ENCODE measurements around the gene KCNC1.

The KCNC1 gene

DNA sequence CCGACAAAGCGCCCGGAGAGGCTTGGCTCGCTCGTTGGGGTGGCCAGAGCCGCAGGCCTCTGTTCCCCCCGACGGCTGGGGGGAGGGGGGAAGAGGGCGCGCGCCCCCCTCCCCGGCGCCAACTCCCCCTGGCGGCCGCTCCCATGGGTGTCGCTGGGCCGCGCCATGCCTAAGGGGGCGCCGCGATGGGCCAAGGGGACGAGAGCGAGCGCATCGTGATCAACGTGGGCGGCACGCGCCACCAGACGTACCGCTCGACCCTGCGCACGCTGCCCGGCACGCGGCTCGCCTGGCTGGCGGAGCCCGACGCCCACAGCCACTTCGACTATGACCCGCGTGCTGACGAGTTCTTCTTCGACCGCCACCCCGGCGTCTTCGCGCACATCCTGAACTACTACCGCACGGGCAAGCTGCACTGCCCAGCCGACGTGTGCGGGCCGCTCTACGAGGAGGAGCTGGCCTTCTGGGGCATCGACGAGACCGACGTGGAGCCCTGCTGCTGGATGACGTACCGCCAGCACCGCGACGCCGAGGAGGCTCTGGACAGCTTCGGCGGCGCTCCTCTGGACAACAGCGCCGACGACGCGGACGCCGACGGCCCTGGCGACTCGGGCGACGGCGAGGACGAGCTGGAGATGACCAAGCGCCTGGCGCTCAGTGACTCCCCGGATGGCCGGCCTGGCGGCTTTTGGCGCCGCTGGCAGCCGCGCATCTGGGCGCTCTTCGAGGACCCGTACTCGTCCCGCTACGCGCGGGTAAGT is 1.4 kb downstream of the KCNC1 start:
- DNase-seq (ENCODE audit: insufficient read length, low spot score) (no peak), FAIRE-seq (no peak)

GRCh38 chr11:17736579-17736893 is 2.0 kb downstream of the KCNC1 start:
- DNase-seq (ENCODE audit: insufficient read length, low spot score), result no peak

DNA sequence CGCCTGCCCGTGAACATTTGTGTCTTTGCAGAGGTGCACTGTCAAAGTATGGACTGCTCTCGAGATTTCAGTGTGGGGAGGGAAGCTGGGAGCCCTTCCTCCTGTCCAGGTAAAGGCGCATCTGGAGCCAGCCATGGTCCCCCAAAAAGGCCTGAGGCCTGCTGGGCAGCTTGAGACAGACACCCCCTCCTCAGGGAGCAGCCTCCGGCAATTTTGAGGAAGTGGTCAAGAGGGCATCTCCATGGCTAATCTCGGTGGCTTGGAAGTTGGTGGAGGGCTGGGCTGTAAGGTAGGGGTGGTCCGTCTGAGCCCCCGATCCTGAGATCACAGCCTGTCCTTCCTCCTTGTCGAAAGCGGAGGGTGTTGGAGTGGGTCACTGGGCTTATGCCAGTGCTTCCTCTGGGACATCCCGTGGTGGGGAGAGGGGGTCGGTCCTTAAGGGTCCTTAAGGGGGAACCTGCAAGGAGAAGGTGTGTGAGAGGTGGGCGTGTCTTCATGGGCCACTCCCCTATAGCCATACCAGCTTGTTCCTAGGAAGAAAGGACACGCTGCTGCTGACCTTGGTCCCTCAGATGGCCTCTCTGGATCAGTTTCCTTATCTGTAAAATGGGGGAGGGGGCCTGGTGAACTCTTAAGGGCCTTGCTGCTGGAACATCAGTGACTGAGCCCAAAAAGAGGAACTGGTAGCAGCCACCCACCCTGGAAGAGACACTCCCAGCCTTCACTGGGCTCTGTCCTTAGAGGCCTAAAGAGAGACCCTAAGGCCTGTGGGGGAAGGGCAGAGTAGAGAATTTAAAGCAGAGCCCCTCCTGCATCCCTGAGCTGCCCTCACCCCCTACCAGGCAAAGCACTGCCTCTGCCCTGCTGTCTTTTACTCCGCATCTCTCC is 2.6 kb downstream of the KCNC1 start:
- no peak for DNase-seq (ENCODE audit: insufficient read length, low spot score)

More at GRCh38 chr11:17736579-17736893, 2.0 kb downstream of the KCNC1 start:
- FAIRE-seq, result no peak

GRCh38 chr11:17738151-17738973 is 3.8 kb downstream of the KCNC1 start:
- DNase-seq (ENCODE audit: insufficient read length, low spot score) (no peak), FAIRE-seq (no peak)

More for the DNA sequence above, 2.6 kb downstream of the KCNC1 start:
- FAIRE-seq, result no peak

GRCh38 chr11:17739945-17740338 is 5.4 kb downstream of the KCNC1 start:
- DNase-seq (ENCODE audit: insufficient read length, low spot score) (no peak), FAIRE-seq (no peak)

DNA sequence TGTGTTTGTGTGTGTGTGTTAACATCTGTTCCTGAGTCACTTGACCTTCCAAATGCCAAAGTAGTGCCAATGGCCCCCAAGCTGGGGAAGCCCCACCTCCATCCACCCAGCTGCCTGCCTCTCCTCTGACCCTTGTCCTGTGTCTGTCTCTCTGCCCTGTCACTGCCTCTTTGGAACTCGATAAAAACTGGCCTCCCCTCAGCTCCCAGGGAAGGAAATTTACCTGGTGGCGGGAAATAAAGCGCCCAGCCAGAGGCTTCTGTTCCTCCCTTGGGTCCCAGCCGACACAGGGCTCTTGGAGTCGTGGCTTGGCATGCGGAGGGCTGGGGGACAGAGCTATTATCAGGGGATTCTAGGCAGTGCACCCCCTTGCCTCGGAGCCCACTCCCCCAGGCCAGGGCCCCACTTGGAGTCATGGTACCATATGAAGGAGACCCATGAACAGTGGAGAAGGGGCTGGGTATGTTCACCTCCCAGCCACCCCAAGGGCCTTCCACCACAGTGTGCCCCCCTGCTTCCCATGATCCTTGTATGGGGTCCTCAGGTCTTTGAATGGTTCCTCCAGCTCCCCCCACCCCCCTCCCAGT is 6.2 kb downstream of the KCNC1 start:
- DNase-seq (ENCODE audit: insufficient read length, low spot score), result no peak
- no peak for FAIRE-seq

- FAIRE-seq (no peak), DNase-seq (ENCODE audit: insufficient read length, low spot score) (no peak)
Observed at GRCh38 chr11:17741487-17741886, 6.9 kb downstream of the KCNC1 start.

DNA sequence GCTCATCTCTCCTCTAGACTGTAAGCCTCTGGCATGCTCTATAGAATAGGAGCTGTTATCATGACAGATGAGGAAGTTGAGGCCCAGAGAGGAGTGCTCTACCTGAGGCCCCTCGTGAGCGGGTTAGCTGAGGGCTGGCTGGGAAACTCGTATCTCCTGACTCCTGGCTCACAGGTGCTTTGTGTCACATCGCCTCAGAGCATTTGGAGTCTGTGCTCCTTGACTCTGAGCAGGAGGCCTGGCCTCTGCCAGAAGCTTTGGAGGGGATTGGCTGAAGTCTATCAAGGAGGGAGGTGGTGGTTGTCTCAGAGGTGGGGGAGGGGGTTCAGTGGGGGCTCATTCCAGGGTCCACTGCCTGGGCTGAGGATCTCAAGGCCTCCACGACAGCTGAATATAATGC is 7.4 kb downstream of the KCNC1 start:
- no peak for DNase-seq (ENCODE audit: insufficient read length, low spot score)
- FAIRE-seq, result no peak

DNA sequence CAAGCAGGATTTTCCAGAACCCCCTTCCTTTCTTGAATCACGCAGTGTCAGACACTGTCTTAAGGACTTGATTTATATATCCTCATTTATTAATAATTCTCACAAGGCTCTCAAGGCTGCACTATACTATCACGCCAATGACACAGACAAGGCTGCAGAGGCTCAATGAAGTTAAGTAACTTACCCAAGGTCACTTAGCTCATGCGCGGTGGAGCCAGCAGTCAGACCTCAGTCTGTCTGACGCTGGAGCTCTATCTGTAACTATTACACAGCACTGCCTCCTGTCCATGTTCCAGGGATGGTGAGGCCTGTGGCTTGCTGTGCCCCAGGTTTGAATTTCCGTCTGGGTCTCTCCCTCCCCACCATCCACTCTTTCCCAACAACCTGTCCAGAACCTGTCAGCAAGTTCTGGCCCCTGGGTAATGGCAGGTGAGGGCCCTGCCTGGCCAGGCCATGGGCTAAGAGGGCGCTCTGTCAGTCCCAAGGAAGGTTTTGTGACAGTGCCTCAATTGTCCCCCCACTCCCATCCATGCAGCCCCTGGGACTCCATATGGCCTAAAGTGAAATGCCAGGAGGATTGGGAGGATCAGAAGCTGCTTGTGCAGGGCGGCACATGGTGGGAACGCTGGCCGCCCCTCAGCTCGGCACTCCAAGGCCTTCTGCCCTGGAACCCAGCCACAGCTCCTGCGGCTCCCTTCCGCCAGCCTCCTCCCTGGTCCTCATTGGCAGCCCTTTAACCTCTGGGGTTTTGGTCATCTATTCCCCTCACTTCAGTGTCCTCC is 8.6 kb downstream of the KCNC1 start:
- no peak for FAIRE-seq

GRCh38 chr11:17743808-17744119 is 9.2 kb downstream of the KCNC1 start:
- DNase-seq (ENCODE audit: insufficient read length, low spot score), result peak; percentile 53
- FAIRE-seq, result peak; percentile 57

More for the DNA sequence above, 8.6 kb downstream of the KCNC1 start:
- DNase-seq (ENCODE audit: insufficient read length, low spot score), result no peak

DNA sequence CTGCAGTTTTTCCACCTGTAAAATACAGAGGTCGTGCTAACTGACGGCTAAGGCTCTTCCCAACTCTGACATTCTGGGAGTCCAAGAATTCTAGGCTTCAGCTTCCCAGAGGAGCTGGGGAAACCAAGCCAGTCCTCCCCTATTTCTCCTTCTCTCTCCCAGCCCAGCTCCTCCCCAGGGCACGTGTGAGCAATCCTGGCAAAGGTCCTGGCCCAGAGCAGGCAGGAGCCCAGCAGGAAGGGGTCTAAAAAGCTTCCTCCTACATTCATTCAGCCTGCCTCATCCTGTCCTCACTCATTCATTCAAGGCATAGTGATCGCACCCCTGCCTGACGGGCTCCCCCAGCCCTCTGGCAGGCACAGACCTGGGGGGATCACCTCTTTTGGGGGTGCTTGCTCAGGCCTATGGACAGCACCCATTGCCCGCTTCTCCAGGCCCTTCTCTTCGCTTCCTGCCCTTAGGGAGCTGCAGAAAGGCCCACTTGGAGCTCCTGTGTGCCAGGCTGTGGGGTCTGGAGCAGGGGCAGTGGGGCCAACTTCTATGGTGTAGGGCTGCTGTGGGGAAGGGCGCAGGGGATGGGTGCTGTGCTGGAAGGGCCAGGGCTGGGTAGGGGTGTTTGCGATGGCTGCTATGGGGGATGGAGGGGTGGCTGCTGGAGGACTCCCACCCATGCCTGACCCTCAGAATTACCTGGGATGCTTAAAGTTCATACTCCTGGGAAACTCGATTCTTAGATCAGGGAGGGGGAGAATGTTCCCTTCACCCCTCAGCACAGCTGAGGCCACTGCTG is 9.8 kb downstream of the KCNC1 start:
- no peak for FAIRE-seq
- DNase-seq (ENCODE audit: insufficient read length, low spot score), result no peak

DNA sequence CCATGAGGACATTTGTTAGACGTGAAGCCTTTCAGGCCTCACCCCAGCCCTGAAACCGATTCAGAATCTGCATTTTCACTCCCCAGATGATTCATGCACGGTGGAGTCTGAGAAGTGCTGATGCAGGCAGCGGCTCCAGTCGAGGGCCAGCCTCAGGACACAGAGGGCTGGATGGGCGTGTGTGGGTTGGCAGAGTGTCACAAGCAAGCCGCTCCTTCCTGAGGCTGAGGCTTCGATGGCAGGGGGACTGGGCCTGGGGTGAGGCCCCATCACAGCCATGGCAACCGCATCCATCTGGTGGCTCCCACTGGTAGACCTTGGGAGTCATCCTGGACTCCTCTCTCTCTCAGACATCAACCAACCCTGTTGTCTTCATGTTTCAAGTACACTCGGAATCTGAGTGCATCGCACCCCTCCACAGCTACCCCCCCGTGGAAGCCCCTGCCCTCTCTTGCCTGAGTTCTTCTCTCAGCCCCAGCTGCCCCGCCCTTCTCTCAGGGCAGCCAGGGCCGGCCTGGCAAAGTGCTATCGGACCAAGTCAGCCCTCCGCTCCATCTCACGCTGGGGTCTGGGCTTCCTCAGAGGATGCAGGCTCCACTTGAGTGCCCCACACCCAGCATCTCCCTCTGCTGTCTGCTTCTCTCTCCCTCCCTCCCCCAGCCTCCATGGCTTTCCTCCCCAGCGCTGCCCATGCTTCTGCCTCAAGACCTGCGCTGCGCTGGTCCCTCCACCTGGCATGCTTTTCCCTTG is 10.6 kb downstream of the KCNC1 start:
- FAIRE-seq, result no peak
- DNase-seq (ENCODE audit: insufficient read length, low spot score), result no peak

- DNase-seq (ENCODE audit: insufficient read length, low spot score) (no peak), FAIRE-seq (no peak)
Observed at GRCh38 chr11:17746096-17746495, 11.5 kb downstream of the KCNC1 start.

- FAIRE-seq (no peak), DNase-seq (ENCODE audit: insufficient read length, low spot score) (no peak)
Observed at GRCh38 chr11:17747131-17747955, 12.8 kb downstream of the KCNC1 start.

GRCh38 chr11:17748044-17748443 is 13.5 kb downstream of the KCNC1 start:
- DNase-seq (ENCODE audit: insufficient read length, low spot score) (no peak), FAIRE-seq (no peak)

DNA sequence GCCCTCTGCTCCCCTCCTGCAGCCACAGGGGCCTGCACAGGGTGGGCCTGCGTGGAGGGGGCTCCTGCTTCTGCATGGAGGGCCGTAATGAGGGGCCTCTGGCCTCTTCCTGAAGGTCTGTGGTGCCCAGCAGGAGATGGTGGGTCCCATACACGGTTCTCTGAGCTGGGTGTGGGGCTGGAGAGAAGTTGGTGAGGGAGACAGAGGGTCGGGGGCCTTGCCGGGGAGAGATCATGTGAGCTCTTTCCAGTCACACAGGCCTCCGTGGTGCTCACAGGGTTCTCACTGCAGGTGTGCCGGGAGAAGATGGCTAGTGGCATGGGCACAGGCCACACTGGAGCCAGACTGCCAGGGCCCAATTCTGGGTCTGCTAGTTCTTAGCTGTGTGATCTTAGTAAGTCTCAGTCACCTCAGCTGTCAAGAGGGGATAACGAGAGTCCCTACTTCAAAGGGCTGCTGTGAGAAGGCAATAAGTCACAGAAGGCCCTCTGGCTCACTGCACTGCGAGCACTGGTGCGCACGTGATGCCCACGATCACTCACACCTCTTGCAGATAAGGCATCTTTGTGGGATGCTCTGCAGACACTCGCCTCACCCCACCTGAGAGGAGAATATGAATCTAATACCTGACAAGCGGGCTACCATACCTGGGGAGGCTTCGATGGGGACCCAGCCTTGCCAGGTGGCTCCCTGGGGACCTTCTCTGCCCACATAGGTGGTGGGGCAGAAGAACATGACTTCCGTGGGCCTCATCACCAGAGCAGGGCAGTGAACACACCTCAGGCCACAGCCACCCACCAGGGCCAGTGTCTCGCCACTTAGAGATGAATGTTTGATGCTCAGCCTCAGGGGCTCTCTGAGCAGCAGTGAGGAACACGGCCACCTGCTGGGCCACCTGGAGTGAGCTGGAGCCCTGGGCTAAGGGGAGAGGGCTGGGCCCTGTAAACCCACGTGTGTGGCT is 14.5 kb downstream of the KCNC1 start:
- FAIRE-seq (no peak), DNase-seq (ENCODE audit: insufficient read length, low spot score) (no peak)
